LoVo (cell line): ENCODE results near the gene U2AF2.
A peak's percentile ranks its signal among the peaks of the same experiment; 100 is the strongest.

Experiments
- DNase-seq: peaks from one replicate; pipeline ENCODE4 v3.0.0-alpha.2; 2016; ENCODE audit warnings: low spot score

Gene U2AF2

GRCh38 chr19:55643887-55644176 lies 11.0 kb upstream of the U2AF2 start:
- DNase-seq = no peak

GRCh38 chr19:55644191-55644833 lies 10.5 kb upstream of the U2AF2 start:
- DNase-seq = no peak

- DNase-seq = no peak
These were observed 9.9 kb upstream of the U2AF2 start for GRCh38 chr19:55644842-55645511.

- no peak for DNase-seq
These were observed 9.3 kb upstream of the U2AF2 start for GRCh38 chr19:55645512-55645881.

GRCh38 chr19:55646889-55647731 lies 7.7 kb upstream of the U2AF2 start:
- no peak for DNase-seq

- peak; percentile 58 for DNase-seq
These were observed 6.9 kb upstream of the U2AF2 start, which contains the start of gene CCDC106 for GRCh38 chr19:55647732-55648584. Gene CCDC106 (plus strand): TSS chr19:55648212. CDS start chr19:55649047, 835 bp downstream.

GRCh38 chr19:55648585-55649267 lies 6.1 kb upstream of the U2AF2 start:
- no peak for DNase-seq

- DNase-seq = no peak
These were observed 5.3 kb upstream of the U2AF2 start for GRCh38 chr19:55649268-55650125.

- no peak for DNase-seq
These were observed 4.7 kb upstream of the U2AF2 start for GRCh38 chr19:55650126-55650557.

- DNase-seq = no peak
These were observed 4.1 kb upstream of the U2AF2 start for GRCh38 chr19:55650602-55651230.

- DNase-seq = no peak
These were observed 3.6 kb upstream of the U2AF2 start for GRCh38 chr19:55651236-55651635.

- no peak for DNase-seq
These were observed 2.3 kb upstream of the U2AF2 start for GRCh38 chr19:55652311-55653128.

GRCh38 chr19:55653651-55654322 lies 1.0 kb upstream of the U2AF2 start:
- DNase-seq = peak; percentile 99

- DNase-seq = peak; percentile 99
These were observed 440 bp upstream of the U2AF2 start for GRCh38 chr19:55654323-55654867.

- no peak for DNase-seq
These were observed 809 bp downstream of the U2AF2 start for GRCh38 chr19:55655648-55656040.

GRCh38 chr19:55656552-55656951 lies 1.7 kb downstream of the U2AF2 start:
- no peak for DNase-seq

- DNase-seq = no peak
These were observed 2.3 kb downstream of the U2AF2 start for GRCh38 chr19:55656988-55657747.
